H9 (cell line): Measurements from ENCODE around the gene MICAL3. TPM values are rescaled to one million over a fixed set of nuclear protein-coding genes. Genes with fewer than 3 reads are reported as not detected.

Source experiments
- DNase-seq: peaks from one replicate; pipeline ENCODE4 v3.0.0-alpha.2; 2017
- H2AFZ ChIP-seq: one replicate; pipeline ENCODE4 v1.6.1; 2013; ENCODE audit warnings: mild to moderate bottlenecking, low read length, control low read depth, moderate library complexity
- H2AK5ac ChIP-seq: 2 replicates; pipeline ENCODE4 v1.6.1; 2013; ENCODE audit warnings: low read length, control low read depth, mixed read lengths; ENCODE audit not compliant: insufficient read length
- H2BK120ac ChIP-seq: one replicate; pipeline ENCODE4 v1.6.1; 2013; ENCODE audit warnings: low read depth, mild to moderate bottlenecking, low read length, control low read depth, inconsistent platforms; ENCODE audit not compliant: poor library complexity, severe bottlenecking
- H2BK12ac ChIP-seq: 2 replicates; pipeline ENCODE4 v1.6.1; 2013; ENCODE audit warnings: low read length, control low read depth, mixed read lengths, low read depth; ENCODE audit not compliant: insufficient read length
- H2BK15ac ChIP-seq: 2 replicates; pipeline ENCODE4 v1.6.1; 2013; ENCODE audit warnings: low read depth, low read length, control low read depth
- H2BK20ac ChIP-seq: one replicate; pipeline ENCODE4 v1.6.1; 2013; ENCODE audit warnings: low read depth, mild to moderate bottlenecking, low read length, control low read depth, inconsistent platforms; ENCODE audit not compliant: poor library complexity, severe bottlenecking
- H2BK5ac ChIP-seq: 2 replicates; pipeline ENCODE4 v1.6.1; 2013; ENCODE audit warnings: low read length, control low read depth, mixed read lengths; ENCODE audit not compliant: insufficient read length
- H3K14ac ChIP-seq: 2 replicates; pipeline ENCODE4 v1.6.1; 2013; ENCODE audit warnings: low read length, control low read depth; ENCODE audit not compliant: insufficient read depth
- H3K18ac ChIP-seq: 2 replicates; pipeline ENCODE4 v1.6.1; 2013; ENCODE audit warnings: low read depth, mild to moderate bottlenecking, mixed read lengths, low read length, control low read depth; ENCODE audit not compliant: insufficient read length
- H3K23ac ChIP-seq: 2 replicates; pipeline ENCODE4 v1.6.1; 2013; ENCODE audit warnings: low read length, control low read depth, mixed read lengths, low read depth; ENCODE audit not compliant: insufficient read length
- H3K23me2 ChIP-seq: 2 replicates; pipeline ENCODE4 v1.6.1; 2013; ENCODE audit warnings: low read depth, mild to moderate bottlenecking, mixed read lengths, low read length, control low read depth; ENCODE audit not compliant: insufficient read length, poor library complexity, severe bottlenecking
- H3K27ac ChIP-seq: 2 replicates; pipeline ENCODE4 v1.5.1; 2013; ENCODE audit warnings: low read length, control low read depth, mixed read lengths, low read depth; ENCODE audit not compliant: insufficient read length
- H3K27me3 ChIP-seq: 2 replicates; pipeline ENCODE4 v1.6.1; 2013; ENCODE audit warnings: low read length, control low read depth, inconsistent platforms; ENCODE audit not compliant: insufficient read depth
- H3K4ac ChIP-seq: 2 replicates; pipeline ENCODE4 v1.6.1; 2013; ENCODE audit warnings: low read depth, mild to moderate bottlenecking, control low read depth, inconsistent platforms, low read length, moderate library complexity
- H3K4me1 ChIP-seq: 2 replicates; pipeline ENCODE4 v1.6.1; 2013; ENCODE audit warnings: low read length, control low read depth, inconsistent platforms; ENCODE audit not compliant: insufficient read depth
- H3K4me2 ChIP-seq: 2 replicates; pipeline ENCODE4 v1.6.1; 2013; ENCODE audit warnings: low read length, control low read depth, mixed read lengths; ENCODE audit not compliant: insufficient read length, insufficient read depth
- H3K56ac ChIP-seq: 2 replicates; pipeline ENCODE4 v1.6.1; 2013; ENCODE audit warnings: low read depth, mild to moderate bottlenecking, mixed read lengths, low read length, control low read depth; ENCODE audit not compliant: insufficient read length
- H3K79me1 ChIP-seq: 2 replicates; pipeline ENCODE4 v1.6.1; 2013; ENCODE audit warnings: low read depth, mild to moderate bottlenecking, moderate library complexity, low read length, control low read depth, inconsistent platforms; ENCODE audit not compliant: insufficient read depth, poor library complexity, severe bottlenecking
- H3K79me2 ChIP-seq: 2 replicates; pipeline ENCODE4 v1.6.1; 2013; ENCODE audit warnings: low read length, control low read depth, inconsistent platforms; ENCODE audit not compliant: insufficient read depth
- H3K9ac ChIP-seq: 2 replicates; pipeline ENCODE4 v1.6.1; 2013; ENCODE audit warnings: low read length, control low read depth, mixed read lengths; ENCODE audit not compliant: insufficient read length; ENCODE audit errors: extremely low read depth
- H3K9me3 ChIP-seq: one replicate; pipeline ENCODE4 v1.6.1; 2013; ENCODE audit warnings: low read depth, low read length, inconsistent platforms; ENCODE audit not compliant: control insufficient read depth
- H3T11ph ChIP-seq: one replicate; pipeline ENCODE4 v1.6.1; 2013; ENCODE audit warnings: mild to moderate bottlenecking, low read length, control low read depth, inconsistent platforms
- H4K20me1 ChIP-seq: one replicate; pipeline ENCODE4 v1.6.1; 2013; ENCODE audit not compliant: control insufficient read depth, insufficient read length, insufficient read depth
- H4K5ac ChIP-seq: 2 replicates; pipeline ENCODE4 v1.6.1; 2013; ENCODE audit warnings: low read depth, mild to moderate bottlenecking, mixed read lengths, low read length, control low read depth; ENCODE audit not compliant: insufficient read length
- H4K8ac ChIP-seq: replicated peaks from 2 replicates; pipeline ENCODE4 v1.6.1; 2013; ENCODE audit warnings: low read length, control low read depth, mixed read lengths, low read depth; ENCODE audit not compliant: insufficient read length
- H4K91ac ChIP-seq: 2 replicates; pipeline ENCODE4 v1.6.1; 2013; ENCODE audit warnings: low read depth, mild to moderate bottlenecking, moderate library complexity, mixed read lengths, low read length, control low read depth; ENCODE audit not compliant: insufficient read length
- H3K27ac Mint-ChIP-seq, 3 experiments: 2 replicates in 2 of 3; 3 replicates in 1 of 3; pipeline ENCODE4 v1.8.0; 2020 to 2021; ENCODE audit warnings: mixed read lengths in 3 of 3, mild to moderate bottlenecking in 1 of 3, moderate library complexity in 1 of 3
- H3K27me3 Mint-ChIP-seq: 2 replicates; pipeline ENCODE4 v1.8.0; 2021; ENCODE audit warnings: low read depth, mild to moderate bottlenecking, moderate library complexity, mixed read lengths
- H3K36me3 Mint-ChIP-seq, 3 experiments: 2 replicates in 2 of 3; 3 replicates in 1 of 3; pipeline ENCODE4 v1.8.0; 2020 to 2021; ENCODE audit warnings: low read depth in 3 of 3, mixed read lengths in 3 of 3; ENCODE audit not compliant: insufficient read depth in 1 of 3
- H3K4me1 Mint-ChIP-seq, 2 experiments: 2 replicates each; pipeline ENCODE4 v1.8.0; 2020; ENCODE audit warnings: mixed read lengths in 2 of 2
- H3K4me3 Mint-ChIP-seq, 2 experiments: 2 replicates in 1 of 2; 3 replicates in 1 of 2; pipeline ENCODE4 v1.8.0; 2020 to 2021; ENCODE audit warnings: mild to moderate bottlenecking in 2 of 2, mixed read lengths in 2 of 2, moderate library complexity in 1 of 2
- H3K9me3 Mint-ChIP-seq, 2 experiments: 2 replicates in 1 of 2; 3 replicates in 1 of 2; pipeline ENCODE4 v1.8.0; 2020; ENCODE audit warnings: mild to moderate bottlenecking in 2 of 2, mixed read lengths in 2 of 2, moderate library complexity in 1 of 2
- CTCF ChIP-seq: fragments of 200-600 bp; sonication (generic); conservative IDR thresholded peaks from 3 replicates; pipeline ENCODE4 v1.8.0; 2021; ENCODE audit warnings: antibody characterized with exemption, mild to moderate bottlenecking
- whole genome bisulfite sequencing: extraction: QIAGEN DNeasy Blood & Tissue Kit; methylation state at CpG from one replicate; pipeline ENCODE4 v1.1.7; 2013; ENCODE audit warnings: missing lambda C conversion rate, low lambda C conversion rate, mixed read lengths; ENCODE audit not compliant: insufficient read length; ENCODE audit errors: extremely low coverage; 5-methylcytosine and 5-hydroxymethylcytosine counted together
- total RNA-seq: library from RNA; stranded (reverse); gene quantifications from 2 replicates; pipeline ENCODE4 v1.2.1, GENCODE V29; 2021

MICAL3 gene
- total RNA-seq, 1 experiment from 2014 or later: 50.2 TPM

GRCh38 chr22:17869285-17870096 lies 154.9 kb downstream of the MICAL3 start:
- H3K79me1 ChIP-seq: no peaks in the 10 kb centered on the region
- H3K9me3 Mint-ChIP-seq: no peaks in the 10 kb centered on the region
- H3K9ac ChIP-seq: no peak overlapping the region
- H4K20me1 ChIP-seq: no peaks in the 10 kb centered on the region
- H2BK20ac ChIP-seq: no peak overlapping the region
- no peaks in the 10 kb centered on the region for H3K23me2 ChIP-seq
- H3K23ac ChIP-seq: no peak overlapping the region
- H3K9me3 ChIP-seq: no peaks in the 10 kb centered on the region
- no peak overlapping the region for H2AK5ac ChIP-seq
- no peak overlapping the region for H2AFZ ChIP-seq
- no peak overlapping the region for H2BK5ac ChIP-seq
- no peak overlapping the region for H3K4me3 Mint-ChIP-seq
- WGBS: no CpG with 5 or more reads among the region's 9 CpGs
- no peaks in the 10 kb centered on the region for H3K27me3 ChIP-seq
- no peak overlapping the region for H3K56ac ChIP-seq
- no peak overlapping the region for H3K27ac ChIP-seq
- no peak overlapping the region for H4K5ac ChIP-seq
- H3T11ph ChIP-seq: no peak overlapping the region
- DNase-seq: no peak
- H3K36me3 Mint-ChIP-seq: peaks cover 17 to 76% (median 50%) of the 10 kb centered on the region in 3 experiments; a peak in 6 of 7 replicates
- H3K27ac Mint-ChIP-seq: no peak overlapping the region
- no peaks in the 10 kb centered on the region for H3K79me2 ChIP-seq
- H2BK120ac ChIP-seq: no peak overlapping the region
- H3K4me1 ChIP-seq: no peaks in the 10 kb centered on the region
- H3K4me2 ChIP-seq: no peak overlapping the region
- H2BK15ac ChIP-seq: no peak overlapping the region
- no peak overlapping the region for H3K14ac ChIP-seq
- H4K91ac ChIP-seq: no peak overlapping the region
- no peak for TF ChIP-seq CTCF
- H3K27me3 Mint-ChIP-seq: peaks cover 35% of the 10 kb centered on the region
- H3K18ac ChIP-seq: no peak overlapping the region
- H3K4ac ChIP-seq: no peak overlapping the region
- H4K8ac ChIP-seq: no peak overlapping the region
- no peaks in the 10 kb centered on the region for H3K4me1 Mint-ChIP-seq
- H2BK12ac ChIP-seq: no peak overlapping the region
